AG09319 (cell line): ENCODE data around the gene MAP1B.

Source experiments
- DNase-seq: peaks from one replicate; pipeline ENCODE4 v3.0.0-alpha.2; 2010; ENCODE audit warnings: low read depth; ENCODE audit errors: extremely low read depth
- CTCF ChIP-seq: IDR thresholded peaks from 2 replicates; pipeline ENCODE4 v1.5.1; 2011; ENCODE audit warnings: low read depth, mild to moderate bottlenecking, inconsistent platforms, low read length, moderate library complexity

Gene MAP1B

GRCh38 chr5:72224946-72225463 lies 117.7 kb downstream of the MAP1B start:
- no peak for DNase-seq
- no peak for TF ChIP-seq CTCF

GRCh38 chr5:72225741-72226140 lies 118.5 kb downstream of the MAP1B start:
- no peak for TF ChIP-seq CTCF
- DNase-seq = no peak

- no peak for TF ChIP-seq CTCF
- DNase-seq = no peak
Observed at GRCh38 chr5:72226950-72227349, 119.7 kb downstream of the MAP1B start.

- no peak for DNase-seq
- TF ChIP-seq CTCF = no peak
Observed at GRCh38 chr5:72228960-72229359, 121.7 kb downstream of the MAP1B start.

- no peak for TF ChIP-seq CTCF
- no peak for DNase-seq
Observed at GRCh38 chr5:72231991-72232703, 124.9 kb downstream of the MAP1B start.

- no peak for TF ChIP-seq CTCF
- DNase-seq = no peak
Observed at GRCh38 chr5:72232838-72233237, 125.6 kb downstream of the MAP1B start.

GRCh38 chr5:72233835-72234234 lies 126.6 kb downstream of the MAP1B start:
- no peak for TF ChIP-seq CTCF
- no peak for DNase-seq
